Fibroblast of villous mesenchyme (primary cell): Measurements from ENCODE around the gene TWF2. TPM values are rescaled to one million over a fixed set of nuclear protein-coding genes. Genes with fewer than 3 reads are reported as not detected.

Experiments
- DNase-seq: peaks from one replicate; pipeline ENCODE4 v3.0.0-alpha.2; 2010; ENCODE audit warnings: low read depth
- H3K4me3 ChIP-seq: 2 replicates; pipeline ENCODE4 v1.5.1; 2011; ENCODE audit warnings: low read depth, mild to moderate bottlenecking, low read length
- total RNA-seq: library from RNA; depleted of rRNA; stranded (reverse); fragments of >200 nt; gene quantifications from 2 replicates; pipeline ENCODE4 v1.2.3, GENCODE V29; 2012
- TF ChIP-seq, protein P1 (sequence below): IDR thresholded peaks from 2 replicates; pipeline ENCODE4 v1.5.1; 2012; ENCODE audit warnings: low read depth, mild to moderate bottlenecking, low read length; ENCODE audit not compliant: insufficient read depth

Gene TWF2
- total RNA-seq, 1 donor: 75.6 TPM

DNA sequence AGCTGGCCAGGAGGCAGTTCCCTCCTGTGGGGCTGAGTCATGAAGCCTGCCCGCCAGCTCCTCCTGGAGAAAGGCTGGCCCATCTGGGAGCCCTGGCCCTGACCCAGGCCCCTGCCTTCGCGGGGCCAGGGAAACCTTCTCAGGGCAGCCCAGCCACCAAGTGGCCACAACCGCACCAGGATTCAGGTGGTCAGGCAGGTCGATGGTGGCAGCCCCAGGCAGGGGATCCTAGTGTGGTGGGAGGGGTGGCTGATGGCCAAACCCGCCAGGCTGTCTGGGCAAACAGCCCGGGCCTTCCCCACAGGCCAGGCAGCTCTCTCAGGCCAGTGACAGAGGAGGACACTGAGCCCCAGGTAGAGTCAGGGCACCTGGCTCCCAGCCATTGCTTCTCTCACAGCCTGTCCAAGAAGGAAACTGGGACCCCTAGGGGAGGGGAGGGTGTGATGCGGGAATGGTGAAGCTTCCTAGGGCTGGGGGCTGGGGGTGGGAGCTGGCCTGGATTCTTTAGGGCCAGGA is 1.2 kb downstream of the TWF2 start:
- peak; percentile 87 for DNase-seq
- TF ChIP-seq, protein P1, sequence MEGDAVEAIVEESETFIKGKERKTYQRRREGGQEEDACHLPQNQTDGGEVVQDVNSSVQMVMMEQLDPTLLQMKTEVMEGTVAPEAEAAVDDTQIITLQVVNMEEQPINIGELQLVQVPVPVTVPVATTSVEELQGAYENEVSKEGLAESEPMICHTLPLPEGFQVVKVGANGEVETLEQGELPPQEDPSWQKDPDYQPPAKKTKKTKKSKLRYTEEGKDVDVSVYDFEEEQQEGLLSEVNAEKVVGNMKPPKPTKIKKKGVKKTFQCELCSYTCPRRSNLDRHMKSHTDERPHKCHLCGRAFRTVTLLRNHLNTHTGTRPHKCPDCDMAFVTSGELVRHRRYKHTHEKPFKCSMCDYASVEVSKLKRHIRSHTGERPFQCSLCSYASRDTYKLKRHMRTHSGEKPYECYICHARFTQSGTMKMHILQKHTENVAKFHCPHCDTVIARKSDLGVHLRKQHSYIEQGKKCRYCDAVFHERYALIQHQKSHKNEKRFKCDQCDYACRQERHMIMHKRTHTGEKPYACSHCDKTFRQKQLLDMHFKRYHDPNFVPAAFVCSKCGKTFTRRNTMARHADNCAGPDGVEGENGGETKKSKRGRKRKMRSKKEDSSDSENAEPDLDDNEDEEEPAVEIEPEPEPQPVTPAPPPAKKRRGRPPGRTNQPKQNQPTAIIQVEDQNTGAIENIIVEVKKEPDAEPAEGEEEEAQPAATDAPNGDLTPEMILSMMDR: peak; percentile 8
- peak overlapping the region; percentile 80 for H3K4me3 ChIP-seq

DNA sequence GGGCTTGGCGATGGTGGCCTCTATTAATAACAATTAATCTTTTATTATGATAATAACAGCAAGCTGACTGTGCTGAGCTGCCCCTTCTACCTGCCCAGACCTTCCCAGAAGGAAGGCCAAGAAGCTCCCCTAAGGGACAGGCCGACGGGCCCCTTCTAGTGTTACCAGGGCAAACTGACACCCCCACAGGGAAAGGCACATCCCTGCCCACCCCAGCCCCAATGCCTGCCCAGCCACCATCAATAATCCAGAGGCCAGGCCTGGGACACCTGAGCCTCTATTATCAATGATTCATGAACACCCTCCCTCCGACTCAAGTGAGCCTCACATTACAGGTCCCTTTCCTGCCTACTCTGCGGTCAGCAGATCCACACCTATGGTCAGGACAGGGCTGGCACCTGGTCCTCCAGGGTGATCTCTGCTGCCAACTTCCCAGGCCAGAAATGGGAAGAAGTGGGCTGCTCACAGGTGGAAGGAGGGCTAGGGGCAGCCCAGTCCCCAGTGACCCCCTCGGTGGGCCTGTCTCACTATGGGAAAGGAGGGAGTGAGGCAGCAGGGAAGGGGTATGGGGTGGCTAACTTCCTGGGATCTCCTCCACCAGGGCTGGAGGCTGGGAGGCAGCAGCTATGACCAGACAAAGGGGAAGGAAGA is 1.8 kb downstream of the TWF2 start:
- H3K4me3 ChIP-seq: peak overlapping the region; percentile 80
- TF ChIP-seq, protein P1: no peak
- no peak for DNase-seq

GRCh38 chr3:52236424-52236886 is 2.5 kb downstream of the TWF2 start:
- no peak for DNase-seq
- H3K4me3 ChIP-seq: no peak overlapping the region
- TF ChIP-seq, protein P1: no peak

DNA sequence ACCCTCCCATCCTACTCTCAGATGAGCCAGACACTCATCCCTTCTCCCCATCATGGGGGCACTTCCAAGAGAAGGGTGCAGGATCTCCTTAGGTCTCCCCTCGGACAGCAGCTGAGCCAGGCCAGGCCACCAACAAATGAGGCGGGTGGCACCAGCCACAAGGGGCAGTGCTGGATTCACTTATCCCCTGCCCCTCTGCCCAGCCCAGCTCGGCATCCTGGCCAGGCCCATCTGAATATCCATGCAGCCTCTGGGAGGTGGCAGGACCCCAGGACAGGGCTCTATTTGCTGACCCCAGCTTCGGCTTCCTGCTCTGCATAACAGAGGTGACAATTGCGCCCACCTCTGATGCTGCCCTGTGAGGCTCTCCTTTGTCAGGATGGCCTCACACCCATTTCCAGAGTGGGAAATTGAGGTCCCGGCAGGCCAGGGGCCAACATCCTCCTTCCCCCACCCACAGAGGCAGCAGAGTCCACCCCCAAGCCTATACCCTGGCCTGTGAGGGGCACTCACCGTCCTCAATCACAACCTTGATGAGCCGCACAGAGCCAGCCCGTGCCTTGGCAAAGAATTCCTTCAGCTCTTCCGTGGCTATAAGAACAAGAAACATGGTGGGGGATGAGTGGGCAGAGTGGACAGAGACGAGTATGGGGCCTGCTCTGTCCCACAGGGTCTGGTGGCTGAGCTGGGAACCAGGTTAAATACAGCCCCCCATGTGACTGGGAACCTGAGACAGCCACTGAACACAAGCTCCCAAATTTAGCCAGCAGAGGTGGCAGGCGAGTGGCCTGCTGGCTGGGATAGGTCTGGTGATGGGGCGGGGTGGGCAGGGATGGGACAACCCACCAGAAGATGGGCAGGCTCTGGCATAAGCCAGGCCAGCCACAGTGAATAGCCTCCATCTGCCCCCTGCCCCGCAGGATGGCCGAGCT is 4.2 kb downstream of the TWF2 start:
- DNase-seq: no peak
- TF ChIP-seq, protein P1: no peak
- no peak overlapping the region for H3K4me3 ChIP-seq

DNA sequence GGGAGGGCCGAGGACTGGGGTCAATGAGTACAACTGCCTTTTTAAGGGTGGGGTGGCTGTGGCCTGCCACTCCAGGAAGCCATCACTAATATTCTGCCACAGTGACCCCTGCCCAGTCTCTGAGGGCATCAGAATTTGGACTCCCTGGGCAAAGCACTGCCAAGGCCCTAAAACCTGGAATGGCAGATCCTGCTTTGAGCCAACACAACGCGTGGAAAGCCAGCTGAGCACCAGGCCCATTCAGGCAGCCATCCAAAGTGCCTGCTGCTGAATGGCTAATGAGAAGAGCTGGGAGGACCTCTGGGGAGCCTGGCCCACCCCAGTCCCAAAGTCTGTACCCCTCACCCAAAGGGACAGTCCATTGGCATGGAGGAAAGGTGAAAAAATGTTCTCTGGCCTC is 5.0 kb downstream of the TWF2 start:
- TF ChIP-seq, protein P1: no peak
- H3K4me3 ChIP-seq: no peak overlapping the region
- no peak for DNase-seq

GRCh38 chr3:52233108-52233591 is 5.8 kb downstream of the TWF2 start:
- TF ChIP-seq, protein P1: no peak
- H3K4me3 ChIP-seq: no peak overlapping the region
- no peak for DNase-seq
